ENCODE measurements around the gene CHMP1A. TPM values are rescaled to one million over a fixed set of nuclear protein-coding genes. Genes with fewer than 3 reads are reported as not detected.
"Not testable (repeated sequence)": the region's sequence is repeated elsewhere in the genome, so short reads cannot be mapped to it uniquely, and the experiment has no call there.

CHMP1A gene
- total RNA-seq, 5 donors from 2014 or later (not counting 1 experiment from before 2014, with no cell fraction given) = 73.1 to 97.4 (median 90.4) TPM

GRCh38 chr16:89697161-89697615, 39.7 kb upstream of the CHMP1A start:
- no peak for ATAC-seq (replicated peaks in 1 of 4)
- H3K4me3 Mint-ChIP-seq = no peak overlapping the region
- POLR2A ChIA-PET = no interaction called here
- CTCF ChIA-PET = no interaction called here
- peaks cover 5% of the 10 kb centered on the region for H3K36me3 Mint-ChIP-seq
- no peaks in the 10 kb centered on the region for H3K9me3 Mint-ChIP-seq
- H3K27me3 ChIP-seq (replicated peaks in 1 of 2; ENCODE audit: control insufficient read depth in 2 of 2, extremely low read depth in 1 of 2, insufficient read depth in 2 of 2, low read length in 1 of 2) = no peaks in the 10 kb centered on the region
- H3K36me3 ChIP-seq (ENCODE audit: control insufficient read depth in 2 of 2, extremely low read depth in 1 of 2, insufficient read depth in 1 of 2, low read length in 1 of 2) = peaks cover 12 to 34% of the 10 kb centered on the region in 2 donors
- H3K27ac ChIP-seq (ENCODE audit: low read length) = no peak overlapping the region
- no peak for DNase-seq
- H3K27me3 Mint-ChIP-seq = no peaks in the 10 kb centered on the region
- no peaks in the 10 kb centered on the region for H3K9me3 ChIP-seq
- no peak overlapping the region for H3K27ac Mint-ChIP-seq
- 98% methylated on average over 16 of the region's 19 CpGs for WGBS (ENCODE audit: insufficient coverage)
- peaks cover 2 to 41% of the 10 kb centered on the region in 2 experiments for H3K4me1 ChIP-seq (ENCODE audit: control insufficient read depth in 1 of 2, extremely low read depth in 1 of 2, insufficient read depth in 2 of 2, low read length in 2 of 2)
- peaks cover 5 to 32% (median 18%) of the 10 kb centered on the region in 3 donors for H3K4me1 Mint-ChIP-seq
- no peak overlapping the region for H3K4me3 ChIP-seq (ENCODE audit: control insufficient read depth in 1 of 2, extremely low read depth in 1 of 2, low read length in 1 of 2)

GRCh38 chr16:89696670-89697128, 39.2 kb upstream of the CHMP1A start:
- Mint-ChIP-seq H3K27ac (no peak overlapping the region), H3K9me3 (no peaks in the 10 kb centered on the region), H3K27me3 (no peaks in the 10 kb centered on the region), H3K4me1 (peaks cover 5 to 30% (median 16%) of the 10 kb centered on the region in 3 donors), H3K4me3 (no peak overlapping the region), H3K36me3 (peaks cover 5% of the 10 kb centered on the region)
- Histone ChIP-seq H3K36me3 (ENCODE audit: control insufficient read depth in 2 of 2, extremely low read depth in 1 of 2, insufficient read depth in 1 of 2, low read length in 1 of 2) (peaks cover 16 to 39% of the 10 kb centered on the region in 2 donors), H3K27ac (ENCODE audit: low read length) (no peak overlapping the region), H3K9me3 (no peaks in the 10 kb centered on the region), H3K4me1 (ENCODE audit: control insufficient read depth in 1 of 2, extremely low read depth in 1 of 2, insufficient read depth in 2 of 2, low read length in 2 of 2) (peaks cover 2 to 39% of the 10 kb centered on the region in 2 experiments), H3K4me3 (ENCODE audit: control insufficient read depth in 1 of 2, extremely low read depth in 1 of 2, low read length in 1 of 2) (no peak overlapping the region), H3K27me3 (replicated peaks in 1 of 2; ENCODE audit: control insufficient read depth in 2 of 2, extremely low read depth in 1 of 2, insufficient read depth in 2 of 2, low read length in 1 of 2) (no peaks in the 10 kb centered on the region)
- ChIA-PET CTCF (no interaction called here), POLR2A (interaction anchor here in 1 of 2 donors (0.6 kb wide), 1 partner anchor 20 kb away, joined by 3 read pairs; no protein-coding TSS in a partner anchor)
- ATAC-seq (replicated peaks in 1 of 4) (no peak), DNase-seq (peak in 8 of 35 experiments; percentile 27 to 59 (median 30))
- 23% methylated on average over 15 of the region's 18 CpGs for WGBS (ENCODE audit: insufficient coverage)

- Mint-ChIP-seq H3K4me3 (no peak overlapping the region), H3K27me3 (no peaks in the 10 kb centered on the region), H3K36me3 (peaks cover 5% of the 10 kb centered on the region), H3K27ac (no peak overlapping the region), H3K4me1 (peaks cover 5 to 30% (median 16%) of the 10 kb centered on the region in 3 donors), H3K9me3 (no peaks in the 10 kb centered on the region)
- H3K4me3 ChIP-seq (ENCODE audit: control insufficient read depth in 1 of 2, extremely low read depth in 1 of 2, low read length in 1 of 2) = no peak overlapping the region
- H3K4me1 ChIP-seq (ENCODE audit: control insufficient read depth in 1 of 2, extremely low read depth in 1 of 2, insufficient read depth in 2 of 2, low read length in 2 of 2) = peaks cover 2 to 39% of the 10 kb centered on the region in 2 experiments
- ChIA-PET POLR2A (interaction anchor here in 1 of 2 donors (0.6 kb wide), 1 partner anchor 19 kb away, joined by 3 read pairs; no protein-coding TSS in a partner anchor), CTCF (no interaction called here)
- 74% methylated on average over 22 of the region's 25 CpGs for WGBS (ENCODE audit: insufficient coverage)
- peaks cover 21 to 45% of the 10 kb centered on the region in 2 donors for H3K36me3 ChIP-seq (ENCODE audit: control insufficient read depth in 2 of 2, extremely low read depth in 1 of 2, insufficient read depth in 1 of 2, low read length in 1 of 2)
- H3K9me3 ChIP-seq = no peaks in the 10 kb centered on the region
- no peaks in the 10 kb centered on the region for H3K27me3 ChIP-seq (replicated peaks in 1 of 2; ENCODE audit: control insufficient read depth in 2 of 2, extremely low read depth in 1 of 2, insufficient read depth in 2 of 2, low read length in 1 of 2)
- DNase-seq = no peak
- H3K27ac ChIP-seq (ENCODE audit: low read length) = no peak overlapping the region
- ATAC-seq (replicated peaks in 1 of 4) = no peak
These were observed 38.6 kb upstream of the CHMP1A start for GRCh38 chr16:89695875-89696669.

GRCh38 chr16:89695086-89695874, 37.8 kb upstream of the CHMP1A start:
- H3K4me1 Mint-ChIP-seq = peaks cover 6 to 28% (median 16%) of the 10 kb centered on the region in 3 donors
- POLR2A ChIA-PET = no interaction called here
- no peaks in the 10 kb centered on the region for H3K9me3 Mint-ChIP-seq
- H3K27ac ChIP-seq (ENCODE audit: low read length) = no peak overlapping the region
- H3K36me3 ChIP-seq (ENCODE audit: control insufficient read depth in 2 of 2, extremely low read depth in 1 of 2, insufficient read depth in 1 of 2, low read length in 1 of 2) = peaks cover 21 to 50% of the 10 kb centered on the region in 2 donors
- WGBS (ENCODE audit: insufficient coverage) = 97% methylated on average over 19 of the region's 31 CpGs
- H3K4me3 ChIP-seq (ENCODE audit: control insufficient read depth in 1 of 2, extremely low read depth in 1 of 2, low read length in 1 of 2) = no peak overlapping the region
- ATAC-seq (replicated peaks in 1 of 4) (no peak), DNase-seq (no peak)
- H3K4me3 Mint-ChIP-seq = no peak overlapping the region
- no peak overlapping the region for H3K27ac Mint-ChIP-seq
- H3K27me3 Mint-ChIP-seq = no peaks in the 10 kb centered on the region
- H3K4me1 ChIP-seq (ENCODE audit: control insufficient read depth in 1 of 2, extremely low read depth in 1 of 2, insufficient read depth in 2 of 2, low read length in 2 of 2) = peaks cover 2 to 33% of the 10 kb centered on the region in 2 experiments
- CTCF ChIA-PET = no interaction called here
- peaks cover 6% of the 10 kb centered on the region for H3K36me3 Mint-ChIP-seq
- H3K9me3 ChIP-seq = no peaks in the 10 kb centered on the region
- no peaks in the 10 kb centered on the region for H3K27me3 ChIP-seq (replicated peaks in 1 of 2; ENCODE audit: control insufficient read depth in 2 of 2, extremely low read depth in 1 of 2, insufficient read depth in 2 of 2, low read length in 1 of 2)

- WGBS (ENCODE audit: insufficient coverage) = 85% methylated on average over 16 of the region's 23 CpGs
- H3K27me3 ChIP-seq (replicated peaks in 1 of 2; ENCODE audit: control insufficient read depth in 2 of 2, extremely low read depth in 1 of 2, insufficient read depth in 2 of 2, low read length in 1 of 2); H3K4me3 Mint-ChIP-seq; H3K27ac Mint-ChIP-seq; DNase-seq; H3K36me3 Mint-ChIP-seq; H3K9me3 ChIP-seq; H3K4me3 ChIP-seq (ENCODE audit: control insufficient read depth in 1 of 2, extremely low read depth in 1 of 2, low read length in 1 of 2); H3K9me3 Mint-ChIP-seq; H3K27me3 Mint-ChIP-seq; CTCF ChIA-PET; H3K27ac ChIP-seq (ENCODE audit: low read length); POLR2A ChIA-PET; ATAC-seq (replicated peaks in 1 of 4): not testable (repeated sequence)
- H3K4me1 Mint-ChIP-seq = peaks cover 5 to 24% (median 11%) of the 10 kb centered on the region in 3 donors
- H3K36me3 ChIP-seq (ENCODE audit: control insufficient read depth in 2 of 2, extremely low read depth in 1 of 2, insufficient read depth in 1 of 2, low read length in 1 of 2) = peaks cover 21 to 50% of the 10 kb centered on the region in 2 donors
- peaks cover 0 to 27% of the 10 kb centered on the region in 2 experiments for H3K4me1 ChIP-seq (ENCODE audit: control insufficient read depth in 1 of 2, extremely low read depth in 1 of 2, insufficient read depth in 2 of 2, low read length in 2 of 2)
These were observed 37.2 kb upstream of the CHMP1A start for GRCh38 chr16:89694784-89695085.

GRCh38 chr16:89693931-89694783, 36.6 kb upstream of the CHMP1A start:
- H3K4me1 Mint-ChIP-seq = peaks cover 4 to 21% (median 11%) of the 10 kb centered on the region in 3 donors
- no peak for ATAC-seq (replicated peaks in 1 of 4)
- Histone ChIP-seq H3K27me3 (replicated peaks in 1 of 2; ENCODE audit: control insufficient read depth in 2 of 2, extremely low read depth in 1 of 2, insufficient read depth in 2 of 2, low read length in 1 of 2) (no peaks in the 10 kb centered on the region), H3K36me3 (ENCODE audit: control insufficient read depth in 2 of 2, extremely low read depth in 1 of 2, insufficient read depth in 1 of 2, low read length in 1 of 2) (peaks cover 21 to 50% of the 10 kb centered on the region in 2 donors), H3K4me3 (ENCODE audit: control insufficient read depth in 1 of 2, extremely low read depth in 1 of 2, low read length in 1 of 2) (no peak overlapping the region), H3K9me3 (no peaks in the 10 kb centered on the region), H3K4me1 (ENCODE audit: control insufficient read depth in 1 of 2, extremely low read depth in 1 of 2, insufficient read depth in 2 of 2, low read length in 2 of 2) (peaks cover 0 to 25% of the 10 kb centered on the region in 2 experiments), H3K27ac (ENCODE audit: low read length) (no peak overlapping the region)
- 90% methylated on average over 28 of the region's 32 CpGs for WGBS (ENCODE audit: insufficient coverage)
- POLR2A ChIA-PET = no interaction called here
- no peaks in the 10 kb centered on the region for H3K9me3 Mint-ChIP-seq
- CTCF ChIA-PET = no interaction called here
- H3K4me3 Mint-ChIP-seq = no peak overlapping the region
- no peak overlapping the region for H3K27ac Mint-ChIP-seq
- peaks cover 10% of the 10 kb centered on the region for H3K36me3 Mint-ChIP-seq
- DNase-seq = no peak
- no peaks in the 10 kb centered on the region for H3K27me3 Mint-ChIP-seq
